ENCODE data around the gene TBX1.

GRCh38 chr22:19715188-19715930 lies 45.2 kb upstream of the TBX1 start:
- TF ChIP-seq CTCF (IDR thresholded peaks at IDR 0.05), result no peak
- no peak for TF ChIP-seq ZFX (IDR thresholded peaks at IDR 0.05; ENCODE audit: borderline replicate concordance)

Data from 22Rv1 (cell line).